Mesendoderm (in vitro differentiated cells): ENCODE data around the gene SERPINB10.

Experiments
- DNase-seq: peaks from one replicate; pipeline ENCODE4 v3.0.0; 2013
- H2AK5ac ChIP-seq: 2 replicates; pipeline ENCODE4 v1.6.1; 2013; ENCODE audit warnings: low read length, inconsistent platforms
- H2BK120ac ChIP-seq: 2 replicates; pipeline ENCODE4 v1.6.1; 2013; ENCODE audit warnings: low read depth, mild to moderate bottlenecking, low read length, moderate library complexity, mixed read lengths
- H2BK15ac ChIP-seq: replicated peaks from 2 replicates; pipeline ENCODE4 v1.6.1; 2013; ENCODE audit warnings: low read depth, mild to moderate bottlenecking, moderate library complexity
- H2BK5ac ChIP-seq: 2 replicates; pipeline ENCODE4 v1.6.1; 2013; ENCODE audit warnings: low read length, inconsistent platforms
- H3K18ac ChIP-seq: 2 replicates; pipeline ENCODE4 v1.6.1; 2013; ENCODE audit warnings: mild to moderate bottlenecking, low read length, mixed read lengths
- H3K23ac ChIP-seq: one replicate; pipeline ENCODE4 v1.6.1; 2013; ENCODE audit warnings: low read length
- H3K27ac ChIP-seq: 2 replicates; pipeline ENCODE4 v1.5.1; 2013; ENCODE audit warnings: low read depth, mild to moderate bottlenecking, inconsistent platforms, low read length, moderate library complexity
- H3K27me3 ChIP-seq: 2 replicates; pipeline ENCODE4 v1.6.1; 2013; ENCODE audit warnings: low read length, control low read depth, mild to moderate bottlenecking, inconsistent platforms; ENCODE audit not compliant: insufficient read depth, poor library complexity
- H3K36me3 ChIP-seq: 2 replicates; pipeline ENCODE4 v1.6.1; 2013; ENCODE audit warnings: low read length, inconsistent platforms; ENCODE audit not compliant: control insufficient read depth, insufficient read depth
- H3K4ac ChIP-seq: one replicate; pipeline ENCODE4 v1.6.1; 2013; ENCODE audit warnings: low read depth, mild to moderate bottlenecking, low read length, moderate library complexity
- H3K4me1 ChIP-seq: 2 replicates; pipeline ENCODE4 v1.6.1; 2013; ENCODE audit warnings: low read depth, low read length, inconsistent platforms; ENCODE audit not compliant: control insufficient read depth
- H3K4me2 ChIP-seq: 2 replicates; pipeline ENCODE4 v1.6.1; 2013; ENCODE audit warnings: low read length
- H3K4me3 ChIP-seq: 2 replicates; pipeline ENCODE4 v1.5.1; 2013; ENCODE audit warnings: mild to moderate bottlenecking, low read length
- H3K56ac ChIP-seq: one replicate; pipeline ENCODE4 v1.6.1; 2013; ENCODE audit warnings: low read length
- H3K79me1 ChIP-seq: 2 replicates; pipeline ENCODE4 v1.6.1; 2013; ENCODE audit warnings: low read length, inconsistent platforms
- H3K79me2 ChIP-seq: 2 replicates; pipeline ENCODE4 v1.6.1; 2013; ENCODE audit warnings: mild to moderate bottlenecking, low read length; ENCODE audit not compliant: control insufficient read depth, insufficient read depth
- H3K9ac ChIP-seq: 2 replicates; pipeline ENCODE4 v1.6.1; 2013; ENCODE audit warnings: low read length, inconsistent platforms
- H4K5ac ChIP-seq: one replicate; pipeline ENCODE4 v1.6.1; 2013; ENCODE audit warnings: low read length
- H4K8ac ChIP-seq: one replicate; pipeline ENCODE4 v1.6.1; 2013; ENCODE audit warnings: low read depth, mild to moderate bottlenecking, control low read depth, low read length, moderate library complexity
- WGBS: extraction: QIAGEN DNeasy Blood & Tissue Kit; methylation state at CpG from one replicate; pipeline ENCODE4 v1.1.7; 2013; ENCODE audit warnings: low lambda C conversion rate, missing lambda C conversion rate; ENCODE audit not compliant: insufficient coverage; ENCODE audit errors: extremely low coverage; 5-methylcytosine and 5-hydroxymethylcytosine counted together

The SERPINB10 gene

GRCh38 chr18:63904694-63905093 is 3.1 kb upstream of the SERPINB10 start:
- Histone ChIP-seq H3K4ac (no peak overlapping the region), H3K18ac (no peak overlapping the region), H2BK5ac (no peak overlapping the region), H3K79me2 (no peaks in the 10 kb centered on the region), H2AK5ac (no peak overlapping the region), H3K56ac (no peak overlapping the region), H2BK15ac (no peak overlapping the region), H3K27me3 (no peaks in the 10 kb centered on the region), H3K9ac (no peak overlapping the region), H3K4me2 (no peak overlapping the region), H2BK120ac (no peak overlapping the region), H3K27ac (no peak overlapping the region), H4K5ac (no peak overlapping the region), H4K8ac (no peak overlapping the region), H3K4me3 (no peak overlapping the region), H3K4me1 (no peaks in the 10 kb centered on the region), H3K23ac (no peak overlapping the region), H3K79me1 (no peaks in the 10 kb centered on the region), H3K36me3 (no peaks in the 10 kb centered on the region)
- no CpG with 5 or more reads among the region's 1 CpG for WGBS
- DNase-seq, result no peak

- Histone ChIP-seq H3K79me2 (no peaks in the 10 kb centered on the region), H3K4me1 (no peaks in the 10 kb centered on the region), H3K79me1 (no peaks in the 10 kb centered on the region), H3K4me2 (no peak overlapping the region), H3K18ac (no peak overlapping the region), H2BK120ac (no peak overlapping the region), H3K9ac (no peak overlapping the region), H4K8ac (no peak overlapping the region), H3K4me3 (no peak overlapping the region), H2BK5ac (no peak overlapping the region), H2AK5ac (no peak overlapping the region), H3K27me3 (no peaks in the 10 kb centered on the region), H3K23ac (no peak overlapping the region), H4K5ac (no peak overlapping the region), H3K27ac (no peak overlapping the region), H3K56ac (no peak overlapping the region), H3K36me3 (no peaks in the 10 kb centered on the region), H3K4ac (no peak overlapping the region), H2BK15ac (no peak overlapping the region)
- no CpG with 5 or more reads among the region's 2 CpGs for WGBS
- no peak for DNase-seq
Measured at GRCh38 chr18:63905361-63905760, 2.4 kb upstream of the SERPINB10 start.

GRCh38 chr18:63906056-63906455 is 1.7 kb upstream of the SERPINB10 start:
- H3K4me2 ChIP-seq, result no peak overlapping the region
- H3K4me3 ChIP-seq, result no peak overlapping the region
- H2BK5ac ChIP-seq, result no peak overlapping the region
- no peak overlapping the region for H3K56ac ChIP-seq
- no peak overlapping the region for H2BK120ac ChIP-seq
- H3K36me3 ChIP-seq, result no peaks in the 10 kb centered on the region
- H3K79me2 ChIP-seq, result no peaks in the 10 kb centered on the region
- H2BK15ac ChIP-seq, result no peak overlapping the region
- H3K79me1 ChIP-seq, result no peaks in the 10 kb centered on the region
- H3K18ac ChIP-seq, result no peak overlapping the region
- no peak overlapping the region for H3K9ac ChIP-seq
- H3K4me1 ChIP-seq, result no peaks in the 10 kb centered on the region
- no CpG with 5 or more reads among the region's 1 CpG for WGBS
- no peak overlapping the region for H3K27ac ChIP-seq
- H2AK5ac ChIP-seq, result no peak overlapping the region
- H4K5ac ChIP-seq, result no peak overlapping the region
- no peaks in the 10 kb centered on the region for H3K27me3 ChIP-seq
- no peak overlapping the region for H3K4ac ChIP-seq
- H4K8ac ChIP-seq, result no peak overlapping the region
- no peak overlapping the region for H3K23ac ChIP-seq
- DNase-seq, result no peak

- no peak overlapping the region for H3K4me2 ChIP-seq
- H3K18ac ChIP-seq, result no peak overlapping the region
- H3K9ac ChIP-seq, result no peak overlapping the region
- no peak overlapping the region for H4K5ac ChIP-seq
- H2AK5ac ChIP-seq, result no peak overlapping the region
- H3K27ac ChIP-seq, result no peak overlapping the region
- H2BK120ac ChIP-seq, result no peak overlapping the region
- H3K23ac ChIP-seq, result no peak overlapping the region
- no peak overlapping the region for H2BK5ac ChIP-seq
- no peak for DNase-seq
- H3K4me3 ChIP-seq, result no peak overlapping the region
- no peaks in the 10 kb centered on the region for H3K79me1 ChIP-seq
- no peak overlapping the region for H2BK15ac ChIP-seq
- H3K4me1 ChIP-seq, result no peaks in the 10 kb centered on the region
- no peaks in the 10 kb centered on the region for H3K27me3 ChIP-seq
- H3K36me3 ChIP-seq, result no peaks in the 10 kb centered on the region
- H3K56ac ChIP-seq, result no peak overlapping the region
- H3K79me2 ChIP-seq, result no peaks in the 10 kb centered on the region
- H4K8ac ChIP-seq, result no peak overlapping the region
- no CpG with 5 or more reads among the region's 1 CpG for WGBS
- H3K4ac ChIP-seq, result no peak overlapping the region
Measured at GRCh38 chr18:63908858-63909257, 1.1 kb downstream of the SERPINB10 start.

- no CpG with 5 or more reads among the region's 2 CpGs for WGBS
- Histone ChIP-seq H3K79me2 (no peaks in the 10 kb centered on the region), H3K18ac (no peak overlapping the region)
Measured at GRCh38 chr18:63909870-63910269, 2.1 kb downstream of the SERPINB10 start.

GRCh38 chr18:63917817-63918216 is 10.1 kb downstream of the SERPINB10 start:
- DNase-seq, result no peak
- no peak overlapping the region for H3K9ac ChIP-seq
- no CpG with 5 or more reads among the region's 5 CpGs for WGBS

More at GRCh38 chr18:63909870-63910269, 2.1 kb downstream of the SERPINB10 start:
- no peak overlapping the region for H3K4me3 ChIP-seq
- H2BK120ac ChIP-seq, result no peak overlapping the region
- H2BK15ac ChIP-seq, result no peak overlapping the region
- no peak overlapping the region for H4K5ac ChIP-seq
- H3K79me1 ChIP-seq, result no peaks in the 10 kb centered on the region
- H4K8ac ChIP-seq, result no peak overlapping the region
- H3K9ac ChIP-seq, result no peak overlapping the region
- H2AK5ac ChIP-seq, result no peak overlapping the region
- no peaks in the 10 kb centered on the region for H3K27me3 ChIP-seq
- H3K4me2 ChIP-seq, result no peak overlapping the region
- no peak overlapping the region for H3K27ac ChIP-seq
- DNase-seq, result no peak
- no peaks in the 10 kb centered on the region for H3K4me1 ChIP-seq
- no peak overlapping the region for H3K56ac ChIP-seq
- no peak overlapping the region for H2BK5ac ChIP-seq
- no peak overlapping the region for H3K23ac ChIP-seq
- H3K4ac ChIP-seq, result no peak overlapping the region
- no peaks in the 10 kb centered on the region for H3K36me3 ChIP-seq

More at GRCh38 chr18:63917817-63918216, 10.1 kb downstream of the SERPINB10 start:
- H4K8ac ChIP-seq, result no peak overlapping the region
- H3K56ac ChIP-seq, result no peak overlapping the region
- H4K5ac ChIP-seq, result no peak overlapping the region
- H2BK15ac ChIP-seq, result no peak overlapping the region
- no peak overlapping the region for H3K4me3 ChIP-seq
- H2BK120ac ChIP-seq, result no peak overlapping the region
- H3K23ac ChIP-seq, result no peak overlapping the region
- no peak overlapping the region for H2BK5ac ChIP-seq
- H3K4ac ChIP-seq, result no peak overlapping the region
- H3K79me1 ChIP-seq, result no peaks in the 10 kb centered on the region
- no peaks in the 10 kb centered on the region for H3K27me3 ChIP-seq
- H3K27ac ChIP-seq, result no peak overlapping the region
- no peaks in the 10 kb centered on the region for H3K79me2 ChIP-seq
- H2AK5ac ChIP-seq, result no peak overlapping the region
- H3K4me1 ChIP-seq, result no peaks in the 10 kb centered on the region
- H3K4me2 ChIP-seq, result no peak overlapping the region
- H3K36me3 ChIP-seq, result no peaks in the 10 kb centered on the region
- no peak overlapping the region for H3K18ac ChIP-seq
